ENCODE data around the gene CFAP45. TPM values are rescaled to one million over a fixed set of nuclear protein-coding genes. Genes with fewer than 3 reads are reported as not detected.
"Not testable (repeated sequence)": the region's sequence is repeated elsewhere in the genome, so short reads cannot be mapped to it uniquely, and the experiment has no call there.

CFAP45 gene
- total RNA-seq, 2 experiments from 2014 or later = 2.1 to 2.2 TPM

DNA sequence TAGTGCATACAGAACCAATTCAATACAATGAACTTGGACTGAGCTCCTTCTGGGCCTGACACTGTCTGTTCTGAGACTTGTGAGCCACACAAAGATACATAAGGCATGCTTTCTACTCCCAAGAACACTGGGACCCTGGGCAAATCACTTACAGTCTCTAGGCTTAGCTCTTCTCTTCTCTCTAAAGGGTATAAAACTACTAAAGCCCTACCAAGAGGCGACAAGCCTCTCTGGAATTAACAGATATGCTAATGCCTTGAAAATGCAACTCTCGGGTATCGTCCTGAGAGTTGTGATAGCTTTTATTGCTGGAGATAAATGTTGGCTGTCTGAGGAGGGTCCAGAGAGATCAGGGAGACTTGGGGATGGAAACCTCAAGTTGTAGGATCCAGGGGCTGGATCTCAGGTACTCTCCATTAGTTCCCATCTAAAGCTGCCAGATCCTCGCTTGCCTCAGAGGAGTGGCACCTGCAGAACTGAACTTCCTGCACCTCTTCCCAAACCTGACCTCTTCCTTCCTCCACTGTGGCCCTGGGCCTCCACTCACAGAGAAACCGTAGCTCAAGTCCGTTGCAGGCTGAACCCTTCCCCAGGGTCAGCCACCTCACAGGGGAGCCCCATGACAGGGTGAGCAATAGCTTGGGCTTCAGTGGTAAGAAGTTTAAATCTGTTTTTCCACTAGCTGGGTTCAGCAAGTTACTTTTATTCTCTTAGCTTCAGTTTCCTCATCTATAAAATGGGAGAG, 11.5 kb upstream of the CFAP45 start:
- peak; percentile 56 for DNase-seq
- Mint-ChIP-seq H3K4me1 (ENCODE audit: low read depth) (peaks cover 52% of the 10 kb centered on the region), H3K36me3 (peaks cover 5% of the 10 kb centered on the region), H3K27ac (peak overlapping the region; percentile 84), H3K9me3 (no peaks in the 10 kb centered on the region), H3K4me3 (no peak overlapping the region), H3K27me3 (no peaks in the 10 kb centered on the region)
- ChIA-PET POLR2A (interaction anchor here (0.6 to 1.7 kb wide), 4 partner anchors 9 to 130 kb away, joined by 3 to 4 read pairs (median 4); no protein-coding TSS in a partner anchor), CTCF (interaction anchor here (0.6 to 1.5 kb wide), 4 partner anchors 13 to 167 kb away, joined by 3 to 4 read pairs (median 3); partner anchors contain the start of genes DUSP23 and TAGLN2)
- intact Hi-C loops (cut with micrococcal nuclease) = no loop called here

- POLR2A ChIA-PET = no interaction called here
- Mint-ChIP-seq H3K36me3 (peaks cover 2% of the 10 kb centered on the region), H3K4me1 (ENCODE audit: low read depth) (peaks cover 39% of the 10 kb centered on the region), H3K27ac (peak overlapping the region; percentile 7), H3K4me3 (no peak overlapping the region), H3K9me3 (peaks cover 4% of the 10 kb centered on the region), H3K27me3 (no peaks in the 10 kb centered on the region)
- intact Hi-C loops (cut with micrococcal nuclease) = no loop called here
- CTCF ChIA-PET = interaction anchor here (1.2 to 2.1 kb wide), 3 partner anchors 15 to 99 kb away, joined by 3 to 10 read pairs (median 5); no protein-coding TSS in a partner anchor
- no peak for DNase-seq
Measured at GRCh38 chr1:159908031-159908940, 8.3 kb upstream of the CFAP45 start.

DNA sequence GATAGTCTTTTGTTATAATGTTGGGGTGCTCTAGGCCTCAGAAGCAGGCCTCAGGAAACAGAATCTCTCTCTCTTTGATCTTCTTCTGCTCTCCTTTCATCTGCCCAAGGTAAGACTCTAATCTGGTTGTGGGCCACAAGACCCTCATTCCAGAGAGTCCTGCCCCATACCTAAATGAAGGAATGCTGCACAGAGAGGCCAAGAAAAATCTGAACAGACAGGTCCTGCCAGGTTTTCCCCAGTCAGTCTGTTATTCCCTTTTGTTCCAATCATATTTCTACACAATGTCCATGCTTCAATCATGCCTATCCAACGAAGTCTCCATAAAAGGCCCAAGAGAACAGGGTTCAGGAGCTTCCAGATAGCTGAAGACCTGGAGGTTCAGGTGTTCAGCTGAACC, 7.0 kb upstream of the CFAP45 start:
- Mint-ChIP-seq H3K27me3 (no peaks in the 10 kb centered on the region), H3K36me3 (no peaks in the 10 kb centered on the region), H3K4me3 (no peak overlapping the region), H3K4me1 (ENCODE audit: low read depth) (peaks cover 28% of the 10 kb centered on the region), H3K9me3 (peaks cover 4% of the 10 kb centered on the region), H3K27ac (no peak overlapping the region)
- intact Hi-C loops (cut with micrococcal nuclease) = no loop called here
- ChIA-PET POLR2A (no interaction called here), CTCF (interaction anchor here (0.9 to 2.1 kb wide), 3 partner anchors 14 to 100 kb away, joined by 3 to 10 read pairs (median 5); no protein-coding TSS in a partner anchor)
- no peak for DNase-seq

DNA sequence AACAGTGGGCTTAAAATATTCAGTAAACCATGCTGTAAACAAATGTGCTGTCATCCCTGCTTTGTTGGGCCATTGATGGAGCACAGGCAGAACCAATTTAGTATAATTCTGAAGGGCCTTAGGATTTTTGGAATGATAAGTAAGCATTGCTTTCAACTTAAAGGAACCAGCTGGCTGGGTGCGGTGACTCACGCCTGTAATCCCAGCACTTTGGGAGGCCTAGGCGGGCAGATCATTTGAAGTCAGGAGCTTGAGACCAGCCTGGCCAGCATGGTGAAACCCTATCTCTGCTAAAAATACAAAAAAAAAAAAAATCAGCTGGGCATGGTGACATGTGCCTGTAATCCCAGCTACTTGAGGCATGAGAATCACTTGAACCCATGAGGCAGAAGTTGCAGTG, 4.1 kb upstream of the CFAP45 start:
- H3K27ac Mint-ChIP-seq; H3K9me3 Mint-ChIP-seq; DNase-seq; H3K27me3 Mint-ChIP-seq; POLR2A ChIA-PET; intact Hi-C loops (cut with micrococcal nuclease); H3K4me3 Mint-ChIP-seq; H3K4me1 Mint-ChIP-seq (ENCODE audit: low read depth); H3K36me3 Mint-ChIP-seq: not testable (repeated sequence)
- CTCF ChIA-PET = interaction anchor here (0.6 to 1.2 kb wide), 2 partner anchors 13 to 786 kb away, joined by 3 to 4 read pairs; no protein-coding TSS in a partner anchor

DNA sequence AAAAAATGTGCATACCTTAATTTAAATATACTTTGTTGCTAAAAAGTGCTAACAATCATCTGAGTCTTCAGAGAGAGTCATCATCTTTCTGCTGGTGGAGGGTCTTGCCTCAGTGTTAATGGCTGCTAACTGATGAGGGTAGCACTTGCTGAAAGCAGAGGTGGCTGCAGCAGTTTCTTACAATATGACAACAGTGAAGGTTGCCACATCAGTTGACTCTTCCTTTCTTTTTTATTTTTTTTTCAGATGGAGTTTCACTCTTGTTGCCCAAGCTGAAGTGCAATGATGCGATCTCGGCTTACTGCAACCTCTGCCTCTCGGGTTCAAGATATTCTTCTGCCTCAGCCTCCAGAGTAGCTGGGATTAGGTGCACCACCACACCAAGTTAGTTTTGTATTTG, 2.6 kb upstream of the CFAP45 start:
- no peak overlapping the region for H3K4me3 Mint-ChIP-seq
- no peaks in the 10 kb centered on the region for H3K27me3 Mint-ChIP-seq
- POLR2A ChIA-PET = interaction anchor here (1.2 to 1.3 kb wide), 2 partner anchors 10 to 22 kb away, joined by 4 to 5 read pairs; no protein-coding TSS in a partner anchor
- no peak overlapping the region for H3K27ac Mint-ChIP-seq
- CTCF ChIA-PET = no interaction called here
- no peaks in the 10 kb centered on the region for H3K36me3 Mint-ChIP-seq
- intact Hi-C loops (cut with micrococcal nuclease) = no loop called here
- peaks cover under 1% of the 10 kb centered on the region for H3K4me1 Mint-ChIP-seq (ENCODE audit: low read depth)
- no peak for DNase-seq
- peaks cover 4% of the 10 kb centered on the region for H3K9me3 Mint-ChIP-seq

DNA sequence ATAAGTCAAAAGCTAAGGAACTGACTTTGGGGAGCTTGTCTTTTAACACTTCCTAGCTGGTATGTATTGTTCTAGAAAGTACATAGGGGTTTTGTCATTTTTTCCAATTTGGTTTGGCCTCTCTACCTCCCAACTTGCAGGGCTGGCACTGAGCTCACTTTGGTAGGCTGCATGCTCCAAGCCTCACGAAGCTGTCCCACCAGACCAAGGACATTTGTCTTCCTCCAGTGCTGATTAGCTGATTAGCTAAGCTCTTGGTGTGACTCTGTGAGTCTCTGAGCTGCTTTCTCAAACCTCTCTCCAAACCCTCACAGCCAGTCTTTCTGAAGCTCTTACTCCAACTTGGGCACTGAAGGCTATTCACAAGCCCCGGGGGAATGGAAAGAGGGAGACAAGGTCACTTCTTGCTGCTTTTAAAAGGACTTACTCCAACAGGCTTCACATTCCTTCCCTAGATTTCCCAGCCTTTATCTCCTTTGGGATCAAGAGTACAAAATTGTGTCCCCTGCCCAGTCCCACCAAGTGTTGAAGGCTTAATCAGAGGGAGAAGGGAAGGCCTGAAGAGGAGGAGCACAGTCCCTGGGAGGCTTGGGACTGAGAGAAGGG, 893 bp upstream of the CFAP45 start:
- no peaks in the 10 kb centered on the region for H3K4me1 Mint-ChIP-seq (ENCODE audit: low read depth)
- no peak for DNase-seq
- no peaks in the 10 kb centered on the region for H3K36me3 Mint-ChIP-seq
- CTCF ChIA-PET = interaction anchor here (0.9 to 1.3 kb wide), 2 partner anchors 10 to 106 kb away, joined by 3 to 5 read pairs; no protein-coding TSS in a partner anchor
- intact Hi-C loops (cut with micrococcal nuclease) = no loop called here
- H3K27ac Mint-ChIP-seq = no peak overlapping the region
- POLR2A ChIA-PET = interaction anchor here (0.9 kb wide), 1 partner anchor 22 kb away, joined by 3 read pairs; no protein-coding TSS in a partner anchor
- H3K27me3 Mint-ChIP-seq = no peaks in the 10 kb centered on the region
- no peak overlapping the region for H3K4me3 Mint-ChIP-seq
- H3K9me3 Mint-ChIP-seq = peaks cover 4% of the 10 kb centered on the region

GRCh38 chr1:159899634-159900033, 331 bp downstream of the CFAP45 start:
- H3K4me3 Mint-ChIP-seq; H3K27ac Mint-ChIP-seq; DNase-seq; H3K9me3 Mint-ChIP-seq; H3K36me3 Mint-ChIP-seq; H3K4me1 Mint-ChIP-seq (ENCODE audit: low read depth); POLR2A ChIA-PET; H3K27me3 Mint-ChIP-seq; intact Hi-C loops (cut with micrococcal nuclease); CTCF ChIA-PET: not testable (repeated sequence)

- no peaks in the 10 kb centered on the region for H3K27me3 Mint-ChIP-seq
- intact Hi-C loops (cut with micrococcal nuclease) = no loop called here
Measured at GRCh38 chr1:159898527-159898926, 1.4 kb downstream of the CFAP45 start.

DNA sequence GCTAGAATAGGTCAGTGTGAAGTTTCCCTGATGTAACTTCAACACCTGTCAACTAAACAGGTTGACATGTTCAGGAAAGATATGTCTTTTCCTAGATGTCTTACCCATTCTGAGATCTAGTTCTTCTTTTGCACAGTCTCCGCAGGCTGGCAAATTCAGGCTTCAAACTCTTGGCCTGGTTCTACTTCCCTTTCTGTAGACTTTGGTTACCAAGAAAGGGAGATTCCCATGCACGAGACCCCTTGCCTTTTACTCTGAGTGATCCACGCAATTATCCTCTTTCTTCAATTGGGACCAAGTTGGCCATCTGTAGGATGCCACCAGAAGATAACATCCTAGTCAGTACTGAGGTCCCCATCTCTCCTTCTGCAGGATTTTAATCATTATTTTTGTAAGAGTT, 2.0 kb downstream of the CFAP45 start:
- Mint-ChIP-seq H3K4me1 (ENCODE audit: low read depth) (no peaks in the 10 kb centered on the region), H3K27ac (no peak overlapping the region), H3K4me3 (no peak overlapping the region), H3K36me3 (no peaks in the 10 kb centered on the region), H3K9me3 (no peaks in the 10 kb centered on the region), H3K27me3 (no peaks in the 10 kb centered on the region)
- intact Hi-C loops (cut with micrococcal nuclease) = no loop called here
- no peak for DNase-seq
- CTCF ChIA-PET = interaction anchor here (13.8 kb wide), 1 partner anchor 99 kb away, joined by 431 read pairs; the partner anchor contains the start of gene FCRL6
- POLR2A ChIA-PET = interaction anchor here (0.7 kb wide), 1 partner anchor 434 kb away, joined by 3 read pairs; no protein-coding TSS in a partner anchor

More at GRCh38 chr1:159898527-159898926, 1.4 kb downstream of the CFAP45 start:
- ChIA-PET CTCF (no interaction called here), POLR2A (no interaction called here)
- Mint-ChIP-seq H3K27ac (no peak overlapping the region), H3K4me3 (no peak overlapping the region), H3K9me3 (no peaks in the 10 kb centered on the region), H3K4me1 (ENCODE audit: low read depth) (no peaks in the 10 kb centered on the region), H3K36me3 (no peaks in the 10 kb centered on the region)
- no peak for DNase-seq

DNA sequence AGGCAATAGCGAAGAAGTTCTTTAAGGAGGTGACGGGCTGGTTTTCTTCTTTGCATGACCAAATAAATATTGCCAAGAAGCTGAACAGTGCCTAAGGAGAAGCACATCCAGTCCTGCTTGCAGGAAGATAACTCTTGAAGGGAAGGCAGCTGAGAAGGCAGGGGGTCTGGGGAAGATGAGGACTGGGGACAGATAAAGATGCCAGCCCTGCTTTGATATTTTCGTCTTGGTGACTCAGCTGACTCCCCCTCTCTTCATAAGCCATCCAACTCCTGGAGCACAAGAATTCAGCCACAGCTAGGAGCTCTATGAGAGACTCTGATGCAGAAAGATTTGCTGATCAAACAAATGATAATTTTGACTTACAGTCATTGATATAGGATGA, 3.4 kb downstream of the CFAP45 start:
- POLR2A ChIA-PET = no interaction called here

GRCh38 chr1:159895836-159896545, 4.0 kb downstream of the CFAP45 start:
- no peak for DNase-seq
- ChIA-PET CTCF (interaction anchor here (1.0 to 13.8 kb wide), 3 partner anchors 97 to 112 kb away, joined by 3 to 431 read pairs (median 3); partner anchors contain the start of gene FCRL6), POLR2A (interaction anchor here (1.0 kb wide), 1 partner anchor 96 kb away, joined by 4 read pairs; no protein-coding TSS in a partner anchor)
- Mint-ChIP-seq H3K4me1 (ENCODE audit: low read depth) (peaks cover 1% of the 10 kb centered on the region), H3K36me3 (no peaks in the 10 kb centered on the region), H3K9me3 (no peaks in the 10 kb centered on the region), H3K27me3 (no peaks in the 10 kb centered on the region), H3K4me3 (no peak overlapping the region), H3K27ac (no peak overlapping the region)
- intact Hi-C loops (cut with micrococcal nuclease) = no loop called here

More for the DNA sequence above, 3.4 kb downstream of the CFAP45 start:
- H3K27ac Mint-ChIP-seq = no peak overlapping the region
- no peak for DNase-seq
- no peaks in the 10 kb centered on the region for H3K4me1 Mint-ChIP-seq (ENCODE audit: low read depth)
- intact Hi-C loops (cut with micrococcal nuclease) = no loop called here
- H3K9me3 Mint-ChIP-seq = no peaks in the 10 kb centered on the region
- CTCF ChIA-PET = interaction anchor here (13.8 kb wide), 1 partner anchor 98 kb away, joined by 431 read pairs; the partner anchor contains the start of gene FCRL6
- no peaks in the 10 kb centered on the region for H3K27me3 Mint-ChIP-seq
- no peak overlapping the region for H3K4me3 Mint-ChIP-seq
- no peaks in the 10 kb centered on the region for H3K36me3 Mint-ChIP-seq
